IMR-90 (cell line): Measurements from ENCODE around the gene FNDC1.

Experiments
- BHLHE40 ChIP-seq: fragments of 150-350 bp; IDR thresholded peaks from 2 replicates; pipeline ENCODE4 v1.6.1; 2016; ENCODE audit warnings: mild to moderate bottlenecking, low read depth, low read length
- CEBPB ChIP-seq: IDR thresholded peaks from 2 replicates; pipeline ENCODE4 v1.6.1; 2012; ENCODE audit warnings: low read depth, low read length, improper control_type of control experiment
- CHD1 ChIP-seq: IDR thresholded peaks from 2 replicates; pipeline ENCODE4 v1.6.1; 2012; ENCODE audit warnings: low read depth, low read length, improper control_type of control experiment
- FOS ChIP-seq: fragments of 150-350 bp; IDR thresholded peaks from 2 replicates; pipeline ENCODE4 v1.6.1; 2016; ENCODE audit warnings: low read depth, low read length
- MXI1 ChIP-seq: IDR thresholded peaks from 2 replicates; pipeline ENCODE4 v1.6.1; 2012; ENCODE audit warnings: low read depth, mild to moderate bottlenecking, low read length, moderate library complexity, borderline replicate concordance
- POLR2A ChIP-seq: IDR thresholded peaks from 2 replicates; pipeline ENCODE4 v1.6.1; 2012; ENCODE audit warnings: mild to moderate bottlenecking, low read depth, low read length
- RAD21 ChIP-seq: IDR thresholded peaks from 2 replicates; pipeline ENCODE4 v1.6.1; 2012; ENCODE audit warnings: low read length, improper control_type of control experiment
- RFX5 ChIP-seq: IDR thresholded peaks from 2 replicates; pipeline ENCODE4 v1.8.0; 2012; ENCODE audit warnings: low read depth, mild to moderate bottlenecking, low read length, moderate library complexity
- SMC3 ChIP-seq: fragments of 150-350 bp; IDR thresholded peaks from 2 replicates; pipeline ENCODE4 v1.6.1; 2016; ENCODE audit warnings: low read depth, mild to moderate bottlenecking, antibody characterized with exemption, low read length, moderate library complexity
- USF2 ChIP-seq: fragments of 150-350 bp; IDR thresholded peaks from 2 replicates; pipeline ENCODE4 v1.6.1; 2017; ENCODE audit warnings: mild to moderate bottlenecking, antibody characterized with exemption, low read length, low read depth
- TF ChIP-seq, protein P1 (sequence below): conservative IDR thresholded peaks from 2 replicates; pipeline ENCODE4 v1.5.1; 2012; ENCODE audit warnings: mild to moderate bottlenecking, low read depth, low read length, improper control_type of control experiment

DNA sequence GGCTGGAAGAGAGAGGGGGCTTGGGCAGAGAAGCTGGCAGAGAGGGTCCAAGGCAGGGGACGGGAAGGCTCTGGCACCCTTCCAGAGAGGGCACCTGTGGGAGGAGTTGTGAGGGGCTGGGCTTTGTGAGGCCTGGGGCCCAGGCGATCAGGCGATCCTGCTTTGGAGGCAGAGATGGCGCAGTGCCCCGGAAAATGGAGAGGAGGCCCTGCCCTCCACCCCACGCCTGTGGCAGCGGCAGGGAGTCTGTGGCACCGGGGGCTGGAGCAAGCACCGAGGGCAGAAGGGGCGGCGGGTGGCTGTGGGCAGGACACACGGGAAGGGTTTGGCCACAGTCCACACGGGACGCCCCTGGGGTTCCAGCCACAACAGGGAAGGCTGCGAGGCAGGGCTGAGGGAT lies 36.5 kb upstream of the FNDC1 start:
- TF ChIP-seq, protein P1, sequence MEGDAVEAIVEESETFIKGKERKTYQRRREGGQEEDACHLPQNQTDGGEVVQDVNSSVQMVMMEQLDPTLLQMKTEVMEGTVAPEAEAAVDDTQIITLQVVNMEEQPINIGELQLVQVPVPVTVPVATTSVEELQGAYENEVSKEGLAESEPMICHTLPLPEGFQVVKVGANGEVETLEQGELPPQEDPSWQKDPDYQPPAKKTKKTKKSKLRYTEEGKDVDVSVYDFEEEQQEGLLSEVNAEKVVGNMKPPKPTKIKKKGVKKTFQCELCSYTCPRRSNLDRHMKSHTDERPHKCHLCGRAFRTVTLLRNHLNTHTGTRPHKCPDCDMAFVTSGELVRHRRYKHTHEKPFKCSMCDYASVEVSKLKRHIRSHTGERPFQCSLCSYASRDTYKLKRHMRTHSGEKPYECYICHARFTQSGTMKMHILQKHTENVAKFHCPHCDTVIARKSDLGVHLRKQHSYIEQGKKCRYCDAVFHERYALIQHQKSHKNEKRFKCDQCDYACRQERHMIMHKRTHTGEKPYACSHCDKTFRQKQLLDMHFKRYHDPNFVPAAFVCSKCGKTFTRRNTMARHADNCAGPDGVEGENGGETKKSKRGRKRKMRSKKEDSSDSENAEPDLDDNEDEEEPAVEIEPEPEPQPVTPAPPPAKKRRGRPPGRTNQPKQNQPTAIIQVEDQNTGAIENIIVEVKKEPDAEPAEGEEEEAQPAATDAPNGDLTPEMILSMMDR: no peak
- TF ChIP-seq MXI1 (no peak), RFX5 (no peak), RAD21 (no peak), BHLHE40 (no peak), POLR2A (no peak), FOS (no peak), SMC3 (no peak), USF2 (no peak), CHD1 (no peak), CEBPB (no peak)
